GM12878 (cell line): Measurements from ENCODE around the gene TCTN1. TPM values are rescaled to one million over a fixed set of nuclear protein-coding genes. Genes with fewer than 3 reads are reported as not detected.

Experiments used
- BACH1 ChIP-seq: fragments of 450-650 bp; IDR thresholded peaks from 2 replicates; pipeline ENCODE4 v1.6.1; 2017; ENCODE audit warnings: mild to moderate bottlenecking, borderline replicate concordance
- CHD1 ChIP-seq: IDR thresholded peaks from 2 replicates; pipeline ENCODE4 v1.6.1; 2012; ENCODE audit warnings: low read depth, low read length, improper control_type of control experiment
- EED ChIP-seq: sonication (generic); IDR thresholded peaks from 2 replicates; pipeline ENCODE4 v1.6.1; 2016; ENCODE audit warnings: antibody characterized with exemption, low read depth
- MTA3 ChIP-seq: IDR thresholded peaks from 2 replicates; pipeline ENCODE4 v1.6.1; 2012; ENCODE audit warnings: low read length, inconsistent platforms, borderline replicate concordance
- NBN ChIP-seq: fragments of 450-650 bp; IDR thresholded peaks from 2 replicates; pipeline ENCODE4 v1.6.1; 2016
- PBX3 ChIP-seq: IDR thresholded peaks from 2 replicates; pipeline ENCODE4 v1.6.1; 2011; ENCODE audit warnings: mild to moderate bottlenecking, low read depth, low read length, moderate library complexity; ENCODE audit not compliant: insufficient replicate concordance
- POLR2A ChIP-seq: IDR thresholded peaks from 2 replicates; pipeline ENCODE4 v1.6.1; 2011; ENCODE audit warnings: low read depth, mild to moderate bottlenecking, low read length
- RAD21 ChIP-seq: IDR thresholded peaks from 2 replicates; pipeline ENCODE4 v1.6.1; 2011; ENCODE audit warnings: mild to moderate bottlenecking, low read depth, low read length, moderate library complexity; ENCODE audit not compliant: insufficient read depth
- RBBP5 ChIP-seq: fragments of 200-600 bp; sonication (generic); conservative IDR thresholded peaks from 2 replicates; pipeline ENCODE4 v1.6.1; 2016
- RELB ChIP-seq: fragments of 450-650 bp; IDR thresholded peaks from 2 replicates; pipeline ENCODE4 v1.6.1; 2017; ENCODE audit warnings: low read depth, mild to moderate bottlenecking, moderate library complexity
- SMAD1 ChIP-seq: fragments of 450-650 bp; IDR thresholded peaks from 2 replicates; pipeline ENCODE4 v1.6.1; 2018; ENCODE audit warnings: mild to moderate bottlenecking, low read depth; ENCODE audit not compliant: partially characterized antibody
- SMARCA5 ChIP-seq: fragments of 450-650 bp; IDR thresholded peaks from 2 replicates; pipeline ENCODE4 v1.6.1; 2017; ENCODE audit warnings: mild to moderate bottlenecking
- SMC3 ChIP-seq: IDR thresholded peaks from 2 replicates; pipeline ENCODE4 v1.6.1; 2011; ENCODE audit warnings: low read length, improper control_type of control experiment, borderline replicate concordance
- STAT1 ChIP-seq: fragments of 450-650 bp; conservative IDR thresholded peaks from 2 replicates; pipeline ENCODE4 v1.6.1; 2014; ENCODE audit warnings: antibody characterized with exemption, mild to moderate bottlenecking
- YY1 ChIP-seq: IDR thresholded peaks from 2 replicates; pipeline ENCODE4 v1.6.1; 2011; ENCODE audit warnings: low read depth, mild to moderate bottlenecking, low read length
- ZNF384 ChIP-seq: IDR thresholded peaks from 2 replicates; pipeline ENCODE4 v1.6.1; 2012; ENCODE audit warnings: low read depth, mild to moderate bottlenecking, low read length, improper control_type of control experiment, borderline replicate concordance
- ZNF592 ChIP-seq: fragments of 450-650 bp; IDR thresholded peaks from 2 replicates; pipeline ENCODE4 v1.6.1; 2017; ENCODE audit warnings: mild to moderate bottlenecking, moderate library complexity
- ZSCAN29 ChIP-seq: fragments of 450-650 bp; IDR thresholded peaks from 2 replicates; pipeline ENCODE4 v1.6.1; 2017; ENCODE audit warnings: mild to moderate bottlenecking, moderate library complexity
- polyA plus RNA-seq, 11 experiments: library from polyadenylated mRNA; depleted of rRNA in 4 of 11; unstranded in 6 of 11; stranded (reverse) in 5 of 11; fragments of >200 nt; fragmentation: Nextera tagmentation in 4 of 11; fragmentation: Illumina TruSeq in 1 of 11; extraction: Ambion mirVana in 4 of 11; extraction: Trizol in 1 of 11; gene quantifications; 1 replicate in 1 of 11; 2 replicates in 10 of 11; pipeline versions ENCODE4 v1.2.1 to v1.2.3, GENCODE V29; 2011 to 2016; ENCODE audit warnings: inconsistent platforms in 2 of 11, missing spikeins in 2 of 11, low read depth in 1 of 11
- total RNA-seq, 4 experiments: library from RNA; depleted of rRNA in 3 of 4; stranded (reverse); fragments of >200 nt in 3 of 4; fragmentation: Illumina TruSeq in 1 of 4; extraction: Trizol in 1 of 4; gene quantifications; 2 replicates each; pipeline versions ENCODE4 v1.2.1 to v1.2.3, GENCODE V29; 2013 to 2021
- TF ChIP-seq, protein P1 (sequence below): fragments of 450-650 bp; IDR thresholded peaks from 2 replicates; pipeline ENCODE4 v1.6.1; 2014; ENCODE audit warnings: mild to moderate bottlenecking

Gene TCTN1
- total and polyA plus RNA-seq, 10 of the 15 experiments (the other 5 are each of a cell fraction or from before 2014, with no cell fraction given): 8.8 to 23.5 (median 15.3) TPM

- TF ChIP-seq BACH1 (peak; percentile 16; the same call in 1 of the 2 replicates), YY1 (0 out of 2 replicates have a peak, but pooled peaks have one; percentile 85), EED (peak; percentile 98), NBN (peak; percentile 84), SMARCA5 (peak; percentile 75), CHD1 (no peak; the same call in 1 of the 2 replicates), RAD21 (0 out of 2 replicates have a peak, but pooled peaks have one; percentile 6), PBX3 (peak; percentile 23), POLR2A (no peak; the same call in 1 of the 2 replicates), SMAD1 (no peak), STAT1 (0 out of 2 replicates have a peak, but pooled peaks have one; percentile 18), MTA3 (peak; percentile 93; the same call in 1 of the 2 replicates), RBBP5 (no peak), ZNF384 (0 out of 2 replicates have a peak, but pooled peaks have one; percentile 25), SMC3 (0 out of 2 replicates have a peak, but pooled peaks have one; percentile 2), ZSCAN29 (no peak), RELB (peak; percentile 99), ZNF592 (peak; percentile 85)
- TF ChIP-seq, protein P1, sequence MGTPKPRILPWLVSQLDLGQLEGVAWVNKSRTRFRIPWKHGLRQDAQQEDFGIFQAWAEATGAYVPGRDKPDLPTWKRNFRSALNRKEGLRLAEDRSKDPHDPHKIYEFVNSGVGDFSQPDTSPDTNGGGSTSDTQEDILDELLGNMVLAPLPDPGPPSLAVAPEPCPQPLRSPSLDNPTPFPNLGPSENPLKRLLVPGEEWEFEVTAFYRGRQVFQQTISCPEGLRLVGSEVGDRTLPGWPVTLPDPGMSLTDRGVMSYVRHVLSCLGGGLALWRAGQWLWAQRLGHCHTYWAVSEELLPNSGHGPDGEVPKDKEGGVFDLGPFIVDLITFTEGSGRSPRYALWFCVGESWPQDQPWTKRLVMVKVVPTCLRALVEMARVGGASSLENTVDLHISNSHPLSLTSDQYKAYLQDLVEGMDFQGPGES: no peak
These were observed 56.3 kb downstream of the TCTN1 start (continued) for GRCh38 chr12:110670161-110670701.
